Neuron (in vitro differentiated cells): Measurements from ENCODE around the gene MID2.
"Not testable (repeated sequence)": the region's sequence is repeated elsewhere in the genome, so short reads cannot be mapped to it uniquely, and the experiment has no call there.

ENCODE experiments used
- H2AFZ ChIP-seq: one replicate; pipeline ENCODE4 v1.6.1; 2013; ENCODE audit warnings: low read depth, mild to moderate bottlenecking, inconsistent platforms, low read length, moderate library complexity
- H3K27me3 ChIP-seq: one replicate; pipeline ENCODE4 v1.6.1; 2013; ENCODE audit warnings: low read length; ENCODE audit not compliant: insufficient read depth
- H3K36me3 ChIP-seq: one replicate; pipeline ENCODE4 v1.6.1; 2013; ENCODE audit warnings: low read length; ENCODE audit not compliant: insufficient read depth
- H3K4me1 ChIP-seq: one replicate; pipeline ENCODE4 v1.6.1; 2013; ENCODE audit warnings: low read length; ENCODE audit not compliant: insufficient read depth
- H3K4me3 ChIP-seq: 2 replicates; pipeline ENCODE4 v1.5.1; 2013; ENCODE audit warnings: mild to moderate bottlenecking, low read length, moderate library complexity
- H3K9me3 ChIP-seq: one replicate; pipeline ENCODE4 v1.6.1; 2013; ENCODE audit warnings: low read length

The MID2 gene

DNA sequence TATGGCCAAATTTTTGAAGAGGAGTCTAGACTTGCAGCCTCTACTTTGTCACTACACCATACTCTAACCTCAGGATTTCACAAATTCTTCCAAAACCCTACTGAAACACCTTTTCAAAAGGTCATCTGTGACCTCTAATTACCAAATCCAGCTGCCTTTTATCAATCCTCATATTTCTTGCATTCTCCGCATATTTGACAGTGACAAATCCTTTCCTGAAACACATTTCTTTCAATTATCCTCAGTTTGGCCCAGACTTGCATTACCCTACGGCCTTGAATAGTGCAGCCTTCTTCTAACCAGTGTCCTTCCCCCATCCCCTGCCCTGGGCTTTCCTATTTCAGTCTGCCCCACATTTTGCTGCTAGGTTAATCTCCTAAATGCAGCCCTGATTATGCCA, 25.5 kb downstream of the MID2 start:
- no peak overlapping the region for H2AFZ ChIP-seq
- H3K4me3 ChIP-seq: no peak overlapping the region
- H3K36me3 ChIP-seq: no peaks in the 10 kb centered on the region

GRCh38 chrX:107851665-107852064, 26.0 kb downstream of the MID2 start:
- not testable (repeated sequence) for H2AFZ ChIP-seq, H3K9me3 ChIP-seq, H3K4me1 ChIP-seq, H3K36me3 ChIP-seq, H3K27me3 ChIP-seq, H3K4me3 ChIP-seq

More for the DNA sequence above, 25.5 kb downstream of the MID2 start:
- Histone ChIP-seq H3K4me1 (no peaks in the 10 kb centered on the region), H3K27me3 (peaks cover 3% of the 10 kb centered on the region), H3K9me3 (no peaks in the 10 kb centered on the region)

DNA sequence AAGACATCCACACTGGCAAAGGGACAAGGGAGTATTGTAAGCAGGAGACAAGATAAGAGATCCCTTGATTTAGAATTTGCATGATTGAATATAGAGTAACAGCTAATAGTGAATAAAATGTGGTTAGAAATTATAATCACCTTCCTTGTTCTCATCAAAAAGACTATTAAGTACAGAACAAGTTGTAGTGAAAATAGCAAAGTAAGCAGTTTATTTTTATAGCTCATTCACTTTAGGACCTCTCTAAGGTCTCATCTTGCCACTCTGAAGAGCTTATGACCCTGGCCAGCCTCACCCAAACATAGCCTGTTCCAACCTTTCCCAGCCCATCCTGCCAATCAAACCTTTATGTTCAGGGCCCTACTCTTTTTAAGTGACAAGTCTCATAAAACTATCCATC, 30.6 kb downstream of the MID2 start:
- Histone ChIP-seq H2AFZ (no peak overlapping the region), H3K4me1 (no peaks in the 10 kb centered on the region), H3K36me3 (no peaks in the 10 kb centered on the region), H3K4me3 (no peak overlapping the region), H3K9me3 (no peaks in the 10 kb centered on the region), H3K27me3 (peaks cover 6% of the 10 kb centered on the region)

DNA sequence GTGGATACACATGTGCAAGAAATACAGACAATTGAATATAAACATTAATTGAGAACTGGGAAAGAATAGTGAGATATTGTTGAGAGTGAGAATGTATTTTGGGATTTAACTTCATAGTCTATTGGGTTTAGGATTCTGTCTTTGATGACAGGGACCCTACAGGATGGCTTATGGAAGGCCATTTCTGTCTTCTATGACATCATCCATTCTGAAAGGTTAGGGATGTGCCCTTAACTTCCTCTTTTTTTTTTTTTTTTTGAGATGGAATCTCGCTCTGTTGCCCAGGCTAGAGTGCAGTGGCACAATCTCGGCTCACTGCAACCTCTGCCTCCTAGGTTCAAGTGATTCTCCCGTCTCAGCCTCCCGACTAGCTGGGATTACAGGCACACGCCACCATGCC, 31.4 kb downstream of the MID2 start:
- H3K4me3 ChIP-seq, H3K27me3 ChIP-seq, H2AFZ ChIP-seq, H3K36me3 ChIP-seq, H3K9me3 ChIP-seq, H3K4me1 ChIP-seq: not testable (repeated sequence)

GRCh38 chrX:107857837-107858236, 32.2 kb downstream of the MID2 start:
- Histone ChIP-seq H3K9me3 (no peaks in the 10 kb centered on the region), H3K36me3 (no peaks in the 10 kb centered on the region), H3K27me3 (peaks cover 6% of the 10 kb centered on the region), H2AFZ (no peak overlapping the region), H3K4me3 (no peak overlapping the region), H3K4me1 (no peaks in the 10 kb centered on the region)

DNA sequence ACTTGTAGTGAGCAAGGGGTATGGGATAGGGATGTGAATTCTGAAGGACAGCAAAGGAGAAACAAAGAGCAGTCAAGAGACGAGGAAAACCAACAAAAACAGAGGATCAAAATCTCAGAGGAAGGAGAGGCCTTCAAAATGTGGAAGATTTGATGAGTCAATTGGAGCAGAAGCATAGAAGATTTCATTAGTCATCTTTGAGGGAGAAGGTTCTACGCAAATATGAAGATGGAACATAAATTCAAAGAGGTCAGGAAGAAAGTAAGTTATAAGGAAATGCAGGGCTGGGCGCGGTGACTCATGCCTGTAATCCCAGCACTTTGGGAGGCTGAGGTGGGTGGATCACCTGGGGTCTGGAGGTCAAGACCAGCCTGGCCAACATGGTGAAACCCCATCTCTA, 35.4 kb downstream of the MID2 start:
- no peaks in the 10 kb centered on the region for H3K9me3 ChIP-seq
- H3K27me3 ChIP-seq: peaks cover 6% of the 10 kb centered on the region
- no peaks in the 10 kb centered on the region for H3K4me1 ChIP-seq
- no peaks in the 10 kb centered on the region for H3K36me3 ChIP-seq
- no peak overlapping the region for H2AFZ ChIP-seq
- H3K4me3 ChIP-seq: no peak overlapping the region

DNA sequence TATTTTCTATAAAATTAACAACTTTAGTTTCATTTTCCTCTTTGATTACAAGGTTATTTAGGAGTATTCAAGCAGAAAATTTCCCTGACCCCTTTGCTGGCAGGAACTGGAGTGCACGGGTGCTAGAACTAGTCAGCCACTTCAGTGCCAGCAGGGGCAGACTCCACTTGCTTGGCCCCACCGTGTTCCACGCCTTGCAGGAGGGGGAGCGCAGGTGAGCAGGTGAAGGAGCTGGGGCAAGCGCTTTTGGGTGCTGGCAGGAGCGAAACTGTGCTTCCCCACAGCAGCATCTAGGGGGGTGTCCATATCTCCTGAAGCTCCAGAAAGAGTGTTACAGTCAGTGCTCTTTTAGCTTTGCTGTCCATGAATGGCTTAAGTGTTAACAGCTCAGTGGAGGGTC, 45.5 kb downstream of the MID2 start:
- no peaks in the 10 kb centered on the region for H3K4me1 ChIP-seq
- H3K36me3 ChIP-seq: no peaks in the 10 kb centered on the region
- no peaks in the 10 kb centered on the region for H3K9me3 ChIP-seq
- H2AFZ ChIP-seq: no peak overlapping the region
- H3K27me3 ChIP-seq: no peaks in the 10 kb centered on the region
- no peak overlapping the region for H3K4me3 ChIP-seq

DNA sequence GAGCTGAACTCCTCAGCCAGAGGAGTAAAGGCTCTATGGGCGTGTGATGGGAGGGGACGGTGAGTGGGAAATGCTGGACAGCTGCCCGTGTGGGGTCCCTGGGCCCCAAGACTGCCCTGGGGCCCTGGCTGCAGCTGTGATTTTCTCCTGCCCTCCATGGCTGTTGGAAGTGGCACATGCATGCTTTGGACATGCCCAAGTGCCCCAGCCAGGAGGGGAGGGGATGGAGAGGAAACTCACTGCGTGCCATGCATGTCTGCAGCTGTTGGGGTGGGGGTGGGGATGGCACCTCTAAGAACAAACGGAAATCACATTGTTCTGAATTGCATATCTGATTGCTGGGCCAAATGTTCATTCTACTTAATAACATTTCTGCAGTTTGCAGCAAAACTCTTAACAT, 52.4 kb downstream of the MID2 start:
- Histone ChIP-seq H3K9me3 (no peaks in the 10 kb centered on the region), H2AFZ (no peak overlapping the region), H3K27me3 (no peaks in the 10 kb centered on the region), H3K4me1 (no peaks in the 10 kb centered on the region), H3K36me3 (no peaks in the 10 kb centered on the region), H3K4me3 (no peak overlapping the region)

- no peaks in the 10 kb centered on the region for H3K9me3 ChIP-seq
- H3K27me3 ChIP-seq: no peaks in the 10 kb centered on the region
- H3K4me3 ChIP-seq: no peak overlapping the region
- H3K4me1 ChIP-seq: no peaks in the 10 kb centered on the region
- H3K36me3 ChIP-seq: no peaks in the 10 kb centered on the region
- no peak overlapping the region for H2AFZ ChIP-seq
Observed at GRCh38 chrX:107880054-107880610, 54.5 kb downstream of the MID2 start.

GRCh38 chrX:107894038-107894437, 68.4 kb downstream of the MID2 start:
- Histone ChIP-seq H3K9me3 (peaks cover 3% of the 10 kb centered on the region), H3K4me1 (no peaks in the 10 kb centered on the region), H2AFZ (no peak overlapping the region), H3K4me3 (no peak overlapping the region), H3K27me3 (no peaks in the 10 kb centered on the region), H3K36me3 (no peaks in the 10 kb centered on the region)

GRCh38 chrX:107902721-107903120, 77.1 kb downstream of the MID2 start:
- H3K9me3 ChIP-seq: no peaks in the 10 kb centered on the region
- no peak overlapping the region for H3K4me3 ChIP-seq
- no peak overlapping the region for H2AFZ ChIP-seq
- no peaks in the 10 kb centered on the region for H3K27me3 ChIP-seq
- H3K4me1 ChIP-seq: no peaks in the 10 kb centered on the region
- H3K36me3 ChIP-seq: no peaks in the 10 kb centered on the region

GRCh38 chrX:107905366-107905765, 79.7 kb downstream of the MID2 start:
- H3K4me3 ChIP-seq: no peak overlapping the region
- no peak overlapping the region for H2AFZ ChIP-seq
- no peaks in the 10 kb centered on the region for H3K9me3 ChIP-seq
- no peaks in the 10 kb centered on the region for H3K36me3 ChIP-seq
- H3K4me1 ChIP-seq: no peaks in the 10 kb centered on the region
- peaks cover 2% of the 10 kb centered on the region for H3K27me3 ChIP-seq

- Histone ChIP-seq H3K4me1 (no peaks in the 10 kb centered on the region), H3K4me3 (no peak overlapping the region), H3K36me3 (no peaks in the 10 kb centered on the region), H2AFZ (no peak overlapping the region), H3K27me3 (peaks cover 11% of the 10 kb centered on the region), H3K9me3 (no peaks in the 10 kb centered on the region)
Observed at GRCh38 chrX:107924136-107924746, 98.6 kb downstream of the MID2 start.

DNA sequence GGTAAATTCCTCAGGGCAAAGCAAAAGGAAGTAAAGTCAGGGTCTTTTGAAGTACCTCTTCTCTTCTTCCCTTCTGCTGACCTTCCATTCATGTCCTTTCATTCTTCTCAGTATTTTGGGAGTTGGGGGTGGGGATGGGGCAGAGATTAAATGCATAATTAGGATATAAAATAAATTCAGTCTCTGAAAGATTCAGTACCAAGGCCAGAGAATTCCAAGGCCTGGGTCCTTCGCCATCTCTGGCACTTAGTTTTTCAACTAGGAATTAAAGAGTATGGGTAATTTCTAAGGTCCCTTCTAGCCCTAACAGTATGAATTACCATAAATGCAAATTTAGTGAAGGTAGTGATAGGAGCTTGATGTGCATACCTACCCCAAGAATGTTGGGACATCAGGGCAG, 108.6 kb downstream of the MID2 start:
- Histone ChIP-seq H3K36me3 (no peaks in the 10 kb centered on the region), H2AFZ (no peak overlapping the region), H3K4me3 (no peak overlapping the region), H3K4me1 (no peaks in the 10 kb centered on the region), H3K9me3 (no peaks in the 10 kb centered on the region), H3K27me3 (peaks cover 9% of the 10 kb centered on the region)
